H7 (cell line): ENCODE results near the gene SHE. TPM values are rescaled to one million over a fixed set of nuclear protein-coding genes. Genes with fewer than 3 reads are reported as not detected.
"Not testable (repeated sequence)": the region's sequence is repeated elsewhere in the genome, so short reads cannot be mapped to it uniquely, and the experiment has no call there.

Source experiments
- DNase-seq: peaks from one replicate; pipeline ENCODE4 v3.0.0; 2012
- H3K27me3 ChIP-seq: 2 replicates; pipeline ENCODE4 v1.6.0; 2011; ENCODE audit warnings: mild to moderate bottlenecking, low read length; ENCODE audit not compliant: control insufficient read depth, insufficient read depth
- H3K36me3 ChIP-seq: replicated peaks from 2 replicates; pipeline ENCODE4 v1.5.1; 2011; ENCODE audit warnings: low read length; ENCODE audit not compliant: control insufficient read depth, insufficient read depth
- H3K4me3 ChIP-seq: 2 replicates; pipeline ENCODE4 v1.5.1; 2011; ENCODE audit warnings: low read depth, mild to moderate bottlenecking, control low read depth, low read length, moderate library complexity; ENCODE audit not compliant: insufficient read depth
- total RNA-seq: library from RNA; depleted of rRNA; stranded (reverse); fragments of >200 nt; shearing (Covaris generic); gene quantifications from 2 replicates; pipeline ENCODE4 v1.2.3, GENCODE V29; 2014

The SHE gene
- total RNA-seq, 1 experiment from 2014 or later: 0.73 TPM

DNA sequence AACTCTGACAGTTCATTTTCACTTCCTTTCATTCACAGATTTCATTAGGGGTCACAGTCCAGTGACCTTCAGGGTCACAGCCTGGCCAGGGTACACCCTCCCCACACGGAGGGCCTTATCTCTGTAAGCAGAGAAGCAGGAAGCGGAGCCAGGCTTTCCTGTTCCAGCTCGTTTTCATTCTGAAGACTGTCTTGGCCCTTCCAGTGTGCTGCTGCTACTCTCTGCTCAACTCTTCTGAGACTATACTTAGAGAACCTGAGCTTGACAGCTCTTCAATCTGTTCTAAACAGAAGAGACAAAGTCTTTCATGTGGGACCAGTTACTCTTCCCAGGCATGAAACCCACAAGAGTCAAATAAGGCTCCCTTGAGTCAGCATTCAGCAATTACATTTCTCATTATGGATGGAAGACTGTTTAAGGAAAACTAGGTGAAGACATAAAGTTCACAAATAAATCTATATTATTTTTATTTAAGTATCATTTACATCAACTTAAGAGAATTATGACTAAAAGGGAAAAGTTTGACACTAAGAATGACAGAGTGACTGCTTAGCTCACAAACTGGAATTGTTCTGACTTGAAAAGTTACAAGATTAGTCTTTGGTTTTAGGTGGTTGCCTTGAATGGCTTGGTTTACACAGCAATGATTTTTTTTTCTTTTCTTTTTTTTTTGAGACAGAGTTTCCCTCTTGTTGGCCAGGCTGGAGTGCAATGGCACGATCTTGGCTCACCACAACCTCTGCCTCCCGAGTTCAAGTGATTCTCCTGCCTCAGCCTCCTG, 5.0 kb downstream of the SHE start:
- no peak for DNase-seq
- H3K36me3 ChIP-seq: no peaks in the 10 kb centered on the region
- H3K4me3 ChIP-seq: no peak overlapping the region
- H3K27me3 ChIP-seq: peaks cover 33% of the 10 kb centered on the region

DNA sequence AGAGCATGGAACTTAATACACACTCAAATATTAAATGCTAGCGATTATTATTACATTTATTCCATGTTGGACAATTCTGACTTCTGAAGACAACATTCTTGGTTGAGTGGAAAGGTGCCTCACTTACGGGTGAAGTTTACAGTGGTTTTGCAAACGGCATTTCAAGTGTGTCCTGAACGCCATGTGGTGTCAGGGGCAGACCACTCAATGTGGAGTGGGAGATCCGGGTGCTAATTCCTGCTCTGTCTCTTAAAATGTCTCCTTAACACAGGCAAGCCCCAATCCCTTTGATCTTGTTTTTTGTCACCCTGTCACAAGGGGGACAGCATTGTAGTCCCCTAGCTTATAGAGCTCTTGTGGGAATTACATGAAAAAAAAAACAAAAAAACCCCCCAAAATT, 5.8 kb downstream of the SHE start:
- H3K27me3 ChIP-seq: peaks cover 25% of the 10 kb centered on the region
- no peaks in the 10 kb centered on the region for H3K36me3 ChIP-seq
- no peak overlapping the region for H3K4me3 ChIP-seq
- no peak for DNase-seq

DNA sequence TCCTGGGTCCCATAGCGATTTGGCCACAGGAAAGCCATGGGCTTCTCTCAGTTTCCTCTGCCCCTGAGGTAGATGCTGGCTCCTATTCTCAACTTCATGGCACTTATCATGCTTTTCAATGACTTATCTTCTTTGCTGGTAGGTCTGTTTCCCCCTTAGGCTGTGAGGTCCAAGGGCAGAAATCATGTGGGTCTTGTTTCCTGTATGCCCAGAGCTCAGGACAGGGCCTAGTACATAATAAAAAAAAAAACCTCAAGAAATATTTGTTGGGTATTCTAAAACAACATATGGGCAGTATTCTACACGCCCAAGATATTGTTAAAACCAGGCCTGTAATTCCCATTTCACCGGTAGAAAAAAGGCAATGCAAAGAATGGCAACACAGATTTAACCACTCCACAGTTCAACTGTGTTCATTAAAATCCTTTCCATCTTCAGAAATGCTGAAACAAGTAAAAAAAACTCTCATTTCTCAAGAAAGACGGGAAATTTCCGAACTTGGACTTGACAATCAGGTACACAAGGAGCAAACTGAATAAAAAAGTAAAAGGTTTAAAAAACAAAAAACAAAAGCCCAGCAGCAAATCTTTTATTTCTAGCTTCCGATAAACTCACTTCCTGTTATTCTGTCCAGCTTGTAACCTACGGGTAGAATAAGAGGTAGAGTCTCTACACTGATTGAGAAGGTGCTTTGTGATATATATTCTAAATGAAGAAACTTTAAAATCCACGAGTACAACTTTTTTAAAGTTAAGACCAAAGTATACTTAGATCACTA, 6.5 kb downstream of the SHE start:
- DNase-seq: no peak
- Histone ChIP-seq H3K36me3 (no peaks in the 10 kb centered on the region), H3K4me3 (no peak overlapping the region), H3K27me3 (peaks cover 18% of the 10 kb centered on the region)

DNA sequence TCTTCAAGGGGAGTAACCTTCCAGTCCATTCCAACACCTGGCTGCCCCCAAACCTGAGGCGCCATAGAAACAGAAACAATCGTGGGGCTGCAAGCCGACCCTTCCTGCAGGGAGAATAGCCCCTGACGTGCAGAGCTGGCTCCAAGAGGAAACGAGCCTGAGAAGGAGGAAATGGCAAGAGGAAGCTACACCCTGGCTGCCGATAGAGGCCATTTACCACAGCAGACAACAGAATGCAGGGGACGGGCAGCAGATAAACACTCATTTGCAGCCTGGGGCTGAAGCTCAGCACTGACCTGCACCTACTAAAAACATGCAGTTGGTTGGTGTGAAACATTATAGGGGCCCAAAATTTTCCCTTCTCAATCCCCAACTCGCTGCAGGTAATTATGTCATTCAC, 8.9 kb downstream of the SHE start:
- no peak overlapping the region for H3K4me3 ChIP-seq
- no peaks in the 10 kb centered on the region for H3K36me3 ChIP-seq
- H3K27me3 ChIP-seq: no peaks in the 10 kb centered on the region; the same call in 1 of the 2 replicates
- peak; percentile 37 for DNase-seq

- DNase-seq: no peak
- Histone ChIP-seq H3K36me3 (no peaks in the 10 kb centered on the region), H3K4me3 (no peak overlapping the region), H3K27me3 (no peaks in the 10 kb centered on the region; the same call in 1 of the 2 replicates)
Measured at GRCh38 chr1:154492115-154492514, 10.1 kb downstream of the SHE start.

DNA sequence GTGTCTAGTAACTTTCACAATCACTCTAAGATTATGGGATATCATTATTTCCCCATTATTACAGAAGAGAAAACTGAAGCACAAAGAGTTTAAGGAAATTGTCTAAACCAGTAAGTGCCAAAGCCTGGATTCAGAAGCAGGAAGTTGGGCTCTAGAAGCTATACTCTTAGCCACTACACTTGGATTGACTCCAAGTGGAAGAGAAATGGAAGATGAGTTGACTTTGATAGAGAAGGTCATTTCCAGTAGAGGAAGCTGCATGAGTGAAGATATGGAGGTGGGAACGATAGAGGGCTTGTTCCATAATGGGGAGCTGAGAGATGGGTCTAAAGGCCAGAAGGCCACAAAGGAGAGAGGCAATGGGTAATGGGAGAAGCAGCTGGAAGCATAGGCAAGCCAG, 11.9 kb downstream of the SHE start:
- no peaks in the 10 kb centered on the region for H3K36me3 ChIP-seq
- DNase-seq: no peak
- H3K4me3 ChIP-seq: no peak overlapping the region
- H3K27me3 ChIP-seq: no peaks in the 10 kb centered on the region; the same call in 1 of the 2 replicates

GRCh38 chr1:154489695-154490274, 12.4 kb downstream of the SHE start:
- DNase-seq: no peak
- Histone ChIP-seq H3K36me3 (no peaks in the 10 kb centered on the region), H3K27me3 (no peaks in the 10 kb centered on the region; the same call in 1 of the 2 replicates), H3K4me3 (no peak overlapping the region)

- no peak overlapping the region for H3K4me3 ChIP-seq
- no peaks in the 10 kb centered on the region; the same call in 1 of the 2 replicates for H3K27me3 ChIP-seq
- H3K36me3 ChIP-seq: no peaks in the 10 kb centered on the region
- no peak for DNase-seq
Measured at GRCh38 chr1:154488922-154489321, 13.3 kb downstream of the SHE start.

- not testable (repeated sequence) for DNase-seq, H3K27me3 ChIP-seq, H3K4me3 ChIP-seq, H3K36me3 ChIP-seq
Measured at GRCh38 chr1:154486756-154487155, 15.5 kb downstream of the SHE start.

DNA sequence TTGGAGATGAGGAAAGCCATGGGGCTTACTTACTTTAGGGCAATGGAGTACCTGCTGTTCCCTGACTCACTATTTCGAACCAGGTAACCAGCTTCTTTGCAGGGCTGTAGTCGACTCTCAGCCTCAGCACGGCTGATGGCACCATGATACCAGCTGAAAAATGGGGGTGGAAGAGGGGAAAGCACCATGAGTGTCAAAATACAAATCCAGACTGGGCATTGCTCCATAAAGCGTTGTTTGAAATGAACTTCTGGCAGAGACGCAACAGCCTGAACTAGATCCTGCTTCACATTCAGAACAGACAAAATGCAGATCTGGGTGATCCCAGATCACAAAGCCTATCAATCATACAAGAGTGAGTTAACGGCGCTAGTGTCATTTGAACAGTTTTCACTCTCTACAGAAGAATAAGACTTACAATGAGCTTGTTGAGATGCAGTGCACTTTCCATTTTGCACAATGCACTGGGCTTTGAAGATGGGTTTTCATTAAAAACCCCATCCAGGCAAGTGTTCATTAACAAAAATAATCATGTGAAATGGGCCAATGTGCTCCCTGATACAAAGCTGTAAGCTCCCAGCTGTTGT, 16.2 kb downstream of the SHE start:
- Histone ChIP-seq H3K27me3 (no peaks in the 10 kb centered on the region), H3K4me3 (no peak overlapping the region), H3K36me3 (no peaks in the 10 kb centered on the region)
- DNase-seq: no peak

DNA sequence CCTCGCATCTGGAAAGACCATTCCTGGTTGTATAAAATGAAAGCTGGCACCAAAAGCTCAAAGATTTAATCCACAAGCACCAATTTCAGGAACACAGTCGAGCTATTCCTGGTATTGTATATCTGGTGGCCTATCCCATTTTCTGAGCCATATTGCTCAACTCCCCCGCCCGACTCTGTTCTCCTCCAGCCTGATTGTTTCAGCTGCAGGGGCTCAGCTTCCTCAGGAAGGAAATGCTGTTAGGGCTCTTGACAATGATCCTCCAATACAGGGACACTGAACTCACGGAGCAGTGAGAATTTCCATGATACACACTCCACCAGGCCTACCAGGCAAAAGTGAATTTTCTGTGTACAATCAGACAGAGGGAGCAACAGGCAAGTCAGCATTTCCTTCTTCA, 17.1 kb downstream of the SHE start:
- Histone ChIP-seq H3K4me3 (no peak overlapping the region), H3K27me3 (no peaks in the 10 kb centered on the region), H3K36me3 (no peaks in the 10 kb centered on the region)
- no peak for DNase-seq

GRCh38 chr1:154483941-154484803, 18.0 kb downstream of the SHE start:
- no peak overlapping the region for H3K4me3 ChIP-seq
- no peaks in the 10 kb centered on the region for H3K36me3 ChIP-seq
- DNase-seq: no peak

GRCh38 chr1:154481053-154481452, 21.2 kb downstream of the SHE start:
- DNase-seq: no peak
- H3K36me3 ChIP-seq: no peaks in the 10 kb centered on the region
- no peak overlapping the region for H3K4me3 ChIP-seq
- no peaks in the 10 kb centered on the region for H3K27me3 ChIP-seq

More at GRCh38 chr1:154483941-154484803, 18.0 kb downstream of the SHE start:
- H3K27me3 ChIP-seq: no peaks in the 10 kb centered on the region
